ENCODE results near the gene ERG.

GRCh38 chr21:38354746-38355145 lies 143.5 kb downstream of the ERG start:
- TF ChIP-seq, protein P1, sequence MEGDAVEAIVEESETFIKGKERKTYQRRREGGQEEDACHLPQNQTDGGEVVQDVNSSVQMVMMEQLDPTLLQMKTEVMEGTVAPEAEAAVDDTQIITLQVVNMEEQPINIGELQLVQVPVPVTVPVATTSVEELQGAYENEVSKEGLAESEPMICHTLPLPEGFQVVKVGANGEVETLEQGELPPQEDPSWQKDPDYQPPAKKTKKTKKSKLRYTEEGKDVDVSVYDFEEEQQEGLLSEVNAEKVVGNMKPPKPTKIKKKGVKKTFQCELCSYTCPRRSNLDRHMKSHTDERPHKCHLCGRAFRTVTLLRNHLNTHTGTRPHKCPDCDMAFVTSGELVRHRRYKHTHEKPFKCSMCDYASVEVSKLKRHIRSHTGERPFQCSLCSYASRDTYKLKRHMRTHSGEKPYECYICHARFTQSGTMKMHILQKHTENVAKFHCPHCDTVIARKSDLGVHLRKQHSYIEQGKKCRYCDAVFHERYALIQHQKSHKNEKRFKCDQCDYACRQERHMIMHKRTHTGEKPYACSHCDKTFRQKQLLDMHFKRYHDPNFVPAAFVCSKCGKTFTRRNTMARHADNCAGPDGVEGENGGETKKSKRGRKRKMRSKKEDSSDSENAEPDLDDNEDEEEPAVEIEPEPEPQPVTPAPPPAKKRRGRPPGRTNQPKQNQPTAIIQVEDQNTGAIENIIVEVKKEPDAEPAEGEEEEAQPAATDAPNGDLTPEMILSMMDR (IDR thresholded peaks at IDR 0.05; ENCODE audit: low read depth, low read length, missing input control) = no peak
- TF ChIP-seq, protein P2, sequence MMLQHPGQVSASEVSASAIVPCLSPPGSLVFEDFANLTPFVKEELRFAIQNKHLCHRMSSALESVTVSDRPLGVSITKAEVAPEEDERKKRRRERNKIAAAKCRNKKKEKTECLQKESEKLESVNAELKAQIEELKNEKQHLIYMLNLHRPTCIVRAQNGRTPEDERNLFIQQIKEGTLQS (IDR thresholded peaks at IDR 0.05) = no peak
- TF ChIP-seq FOXA1 (IDR thresholded peaks at IDR 0.05) (no peak), ZBTB33 (IDR thresholded peaks at IDR 0.05) (no peak), JUND (IDR thresholded peaks at IDR 0.05) (no peak), RAD21 (IDR thresholded peaks at IDR 0.05) (no peak), TAF1 (conservative IDR thresholded peaks at IDR 0.05) (no peak), NR2F2 (IDR thresholded peaks at IDR 0.05) (no peak), SP1 (IDR thresholded peaks at IDR 0.05) (no peak), FOXA2 (IDR thresholded peaks at IDR 0.05) (no peak)
- TF ChIP-seq, protein P3, sequence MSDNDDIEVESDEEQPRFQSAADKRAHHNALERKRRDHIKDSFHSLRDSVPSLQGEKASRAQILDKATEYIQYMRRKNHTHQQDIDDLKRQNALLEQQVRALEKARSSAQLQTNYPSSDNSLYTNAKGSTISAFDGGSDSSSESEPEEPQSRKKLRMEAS (IDR thresholded peaks at IDR 0.05) = no peak
